GM18951 (cell line): ENCODE results near the gene GBE1.
"Not testable (repeated sequence)": the region's sequence is repeated elsewhere in the genome, so short reads cannot be mapped to it uniquely, and the experiment has no call there.

Experiments used
- POLR2A ChIP-seq: IDR thresholded peaks from 4 replicates; pipeline ENCODE4 v1.6.1; 2011; ENCODE audit warnings: mild to moderate bottlenecking; ENCODE audit not compliant: insufficient read length, insufficient read depth; ENCODE audit errors: extremely low read depth
- in situ Hi-C: fragments of 300-500 bp; cut with MboI; formaldehyde crosslinking; loops from one replicate; pipeline ENCODE4 v1.12.0; 2022; ENCODE audit warnings: low sequenced_read_pairs, mixed read lengths, inconsistent platforms; ENCODE audit not compliant: unreplicated experiment

Gene GBE1

GRCh38 chr3:81765400-81765799 is 4.0 kb upstream of the GBE1 start:
- in situ Hi-C loops, result no loop called here
- TF ChIP-seq POLR2A, result no peak

GRCh38 chr3:81764665-81765064 is 3.2 kb upstream of the GBE1 start:
- in situ Hi-C loops, result no loop called here
- TF ChIP-seq POLR2A, result no peak

GRCh38 chr3:81764002-81764401 is 2.6 kb upstream of the GBE1 start:
- in situ Hi-C loops, result no loop called here
- TF ChIP-seq POLR2A, result no peak

GRCh38 chr3:81763001-81763400 is 1.6 kb upstream of the GBE1 start:
- no peak for TF ChIP-seq POLR2A
- in situ Hi-C loops, result no loop called here

GRCh38 chr3:81761904-81762580 is 597 bp upstream of the GBE1 start:
- TF ChIP-seq POLR2A, result no peak
- in situ Hi-C loops, result no loop called here

- TF ChIP-seq POLR2A, result no peak
- in situ Hi-C loops, result no loop called here
Measured at GRCh38 chr3:81760215-81760614, 1.2 kb downstream of the GBE1 start.

GRCh38 chr3:81758771-81759170 is 2.7 kb downstream of the GBE1 start:
- in situ Hi-C loops, result not testable (repeated sequence)

GRCh38 chr3:81758275-81758674 is 3.2 kb downstream of the GBE1 start:
- in situ Hi-C loops, result no loop called here

GRCh38 chr3:81753416-81754027 is 7.9 kb downstream of the GBE1 start:
- in situ Hi-C loops, result no loop called here
- TF ChIP-seq POLR2A, result no peak

More at GRCh38 chr3:81758275-81758674, 3.2 kb downstream of the GBE1 start:
- no peak for TF ChIP-seq POLR2A

- in situ Hi-C loops, result no loop called here
- no peak for TF ChIP-seq POLR2A
Measured at GRCh38 chr3:81752604-81753003, 8.8 kb downstream of the GBE1 start.

- no peak for TF ChIP-seq POLR2A
- in situ Hi-C loops, result no loop called here
Measured at GRCh38 chr3:81749265-81749664, 12.2 kb downstream of the GBE1 start.

GRCh38 chr3:81747280-81747679 is 14.2 kb downstream of the GBE1 start:
- in situ Hi-C loops, result not testable (repeated sequence)

- in situ Hi-C loops, result no loop called here
Measured at GRCh38 chr3:81744366-81744765, 17.1 kb downstream of the GBE1 start.

More at GRCh38 chr3:81744366-81744765, 17.1 kb downstream of the GBE1 start:
- TF ChIP-seq POLR2A, result no peak
